Measurements from ENCODE around the gene CCDC39. TPM values are rescaled to one million over a fixed set of nuclear protein-coding genes. Genes with fewer than 3 reads are reported as not detected.

CCDC39 gene
- total and polyA plus RNA-seq, 2 of the 13 experiments (the other 11 are each of a cell fraction or from before 2014, with no cell fraction given), result not detected

GRCh38 chr3:180601688-180602666, 77.3 kb downstream of the CCDC39 start, which contains the start of gene TTC14 (continued):
- TF ChIP-seq DRAP1 (CRISPR knock-in tag; IDR thresholded peaks at IDR 0.05) (peak; percentile 61; the same call in 1 of the 2 replicates), YEATS2 (CRISPR knock-in tag; IDR thresholded peaks at IDR 0.05; ENCODE audit: borderline replicate concordance) (peak; percentile 98), SMARCE1 (IDR thresholded peaks at IDR 0.05; ENCODE audit: borderline replicate concordance) (no peak), HCFC1 (IDR thresholded peaks at IDR 0.05; ENCODE audit: low read depth, low read length) (peak; percentile 67; the same call in 1 of the 2 replicates), ELF3 (CRISPR knock-in tag; IDR thresholded peaks at IDR 0.05) (peak; percentile 98), ZBTB7B (CRISPR knock-in tag; IDR thresholded peaks at IDR 0.05) (no peak; the same call in 1 of the 2 replicates), ZNF136 (CRISPR knock-in tag; IDR thresholded peaks at IDR 0.05; ENCODE audit: low read depth) (0 out of 2 replicates have a peak, but pooled peaks have one; percentile 63), POGZ (CRISPR knock-in tag; IDR thresholded peaks at IDR 0.05) (peak; percentile 98), RORA (CRISPR knock-in tag; IDR thresholded peaks at IDR 0.05) (no peak), MXD1 (CRISPR knock-in tag; IDR thresholded peaks at IDR 0.05) (no peak), AFF4 (CRISPR knock-in tag; IDR thresholded peaks at IDR 0.05) (no peak), ZNF292 (CRISPR knock-in tag; IDR thresholded peaks at IDR 0.05; ENCODE audit: borderline replicate concordance, low read depth) (peak; percentile 80), DMTF1 (CRISPR knock-in tag; IDR thresholded peaks at IDR 0.05) (no peak), HMG20B (CRISPR knock-in tag; conservative IDR thresholded peaks at IDR 0.05) (peak; percentile 10; the same call in 1 of the 2 replicates), ZNF710 (CRISPR knock-in tag; IDR thresholded peaks at IDR 0.05; ENCODE audit: borderline replicate concordance) (0 out of 2 replicates have a peak, but pooled peaks have one; percentile 46), PBX2 (CRISPR knock-in tag; IDR thresholded peaks at IDR 0.05) (no peak), NRL (CRISPR knock-in tag; IDR thresholded peaks at IDR 0.05; ENCODE audit: borderline replicate concordance) (no peak; the same call in 1 of the 2 replicates), POLR2A (IDR thresholded peaks at IDR 0.05; ENCODE audit: insufficient read depth in 1 of 2, low read depth in 2 of 2, low read length in 2 of 2) (peak; percentile 81 to 90)

All from HepG2 (cell line).